ENCODE results near the gene SH3D21.

SH3D21 gene

DNA sequence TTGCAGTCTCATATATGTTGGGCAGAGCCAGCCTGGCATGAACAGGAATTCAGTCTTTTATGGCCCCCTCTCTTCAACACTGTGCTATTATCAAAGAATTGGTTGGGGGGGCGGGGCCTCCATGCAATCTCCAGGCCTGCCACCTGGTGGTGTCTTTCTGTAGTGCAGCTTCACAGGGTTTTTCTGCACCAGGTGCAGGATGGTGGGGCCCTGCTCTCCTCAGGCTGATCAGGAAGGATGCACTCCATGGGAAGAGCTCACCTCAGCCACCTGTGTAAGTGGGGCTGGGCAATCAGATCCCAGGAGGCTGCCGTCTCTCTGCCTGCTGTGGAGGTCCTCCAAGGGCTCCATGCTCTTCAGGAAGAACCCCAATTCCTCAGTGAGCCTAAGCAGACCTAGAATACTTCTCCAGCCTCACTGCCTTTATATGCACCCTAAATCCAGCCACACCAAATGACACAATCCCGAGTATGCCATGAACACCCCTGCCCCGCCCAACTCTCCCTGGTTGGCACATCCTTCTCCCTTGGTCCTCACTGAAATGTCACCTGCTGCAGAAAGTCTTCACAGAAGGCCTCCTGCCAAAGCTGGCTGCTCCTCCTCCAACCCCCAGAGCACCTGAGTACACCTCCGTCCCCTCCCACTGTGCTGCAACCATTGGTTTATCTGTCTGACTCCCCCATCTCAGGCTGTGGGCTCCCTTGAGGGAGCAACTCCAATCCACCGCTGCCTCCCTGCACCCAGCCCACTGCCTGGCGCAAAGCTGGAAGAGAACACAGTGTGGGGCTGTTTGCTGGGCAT lies 63.1 kb downstream of the SH3D21 start:
- TF ChIP-seq, protein P1, sequence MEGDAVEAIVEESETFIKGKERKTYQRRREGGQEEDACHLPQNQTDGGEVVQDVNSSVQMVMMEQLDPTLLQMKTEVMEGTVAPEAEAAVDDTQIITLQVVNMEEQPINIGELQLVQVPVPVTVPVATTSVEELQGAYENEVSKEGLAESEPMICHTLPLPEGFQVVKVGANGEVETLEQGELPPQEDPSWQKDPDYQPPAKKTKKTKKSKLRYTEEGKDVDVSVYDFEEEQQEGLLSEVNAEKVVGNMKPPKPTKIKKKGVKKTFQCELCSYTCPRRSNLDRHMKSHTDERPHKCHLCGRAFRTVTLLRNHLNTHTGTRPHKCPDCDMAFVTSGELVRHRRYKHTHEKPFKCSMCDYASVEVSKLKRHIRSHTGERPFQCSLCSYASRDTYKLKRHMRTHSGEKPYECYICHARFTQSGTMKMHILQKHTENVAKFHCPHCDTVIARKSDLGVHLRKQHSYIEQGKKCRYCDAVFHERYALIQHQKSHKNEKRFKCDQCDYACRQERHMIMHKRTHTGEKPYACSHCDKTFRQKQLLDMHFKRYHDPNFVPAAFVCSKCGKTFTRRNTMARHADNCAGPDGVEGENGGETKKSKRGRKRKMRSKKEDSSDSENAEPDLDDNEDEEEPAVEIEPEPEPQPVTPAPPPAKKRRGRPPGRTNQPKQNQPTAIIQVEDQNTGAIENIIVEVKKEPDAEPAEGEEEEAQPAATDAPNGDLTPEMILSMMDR (IDR thresholded peaks at IDR 0.05; ENCODE audit: low read depth, low read length) = peak; percentile 89
- DNase-seq (ENCODE audit: extremely low read depth, low read depth) = no peak
